MCF 10A (cell line): Measurements from ENCODE around the gene ACACA. TPM values are rescaled to one million over a fixed set of nuclear protein-coding genes. Genes with fewer than 3 reads are reported as not detected.

Source experiments
- BruUV-seq: library from RNA; stranded (reverse); fragments of 400-500 nt; replicated peaks from 2 replicates; lab custom pipeline; 2021; lab: Mats Ljungman, UMichigan
- CTCF ChIA-PET: fragments of 300-600 bp; sonication (Branson Sonifier 250); formaldehyde crosslinking; extraction: SDS; loops from one replicate; lab custom pipeline; 2021; ENCODE audit warnings: antibody characterized with exemption, inconsistent platforms; lab: Yijun Ruan, JAX
- POLR2A ChIA-PET: fragments of 300-600, 350-650 bp; sonication (Branson Sonifier 250); formaldehyde crosslinking; extraction: SDS; loops from one replicate; lab custom pipeline; 2020; ENCODE audit warnings: antibody characterized with exemption, inconsistent platforms; lab: Yijun Ruan, JAX
- DNase-seq: peaks from one replicate; pipeline ENCODE4 v3.0.0-alpha.2; 2018; ENCODE audit not compliant: unreplicated experiment
- H3K27ac Mint-ChIP-seq: one replicate; pipeline ENCODE4 v1.8.0; 2022; ENCODE audit warnings: mild to moderate bottlenecking, low read depth, mixed read lengths; ENCODE audit not compliant: unreplicated experiment
- H3K27me3 Mint-ChIP-seq: one replicate; pipeline ENCODE4 v1.8.0; 2022; ENCODE audit warnings: mixed read lengths; ENCODE audit not compliant: insufficient read depth, unreplicated experiment
- H3K36me3 Mint-ChIP-seq: one replicate; pipeline ENCODE4 v1.8.0; 2022; ENCODE audit warnings: mild to moderate bottlenecking, moderate library complexity, mixed read lengths; ENCODE audit not compliant: insufficient read depth, unreplicated experiment
- H3K4me1 Mint-ChIP-seq: one replicate; pipeline ENCODE4 v1.8.0; 2022; ENCODE audit warnings: mixed read lengths; ENCODE audit not compliant: insufficient read depth, unreplicated experiment
- H3K4me3 Mint-ChIP-seq: one replicate; pipeline ENCODE4 v1.8.0; 2022; ENCODE audit warnings: mild to moderate bottlenecking, moderate library complexity, mixed read lengths; ENCODE audit not compliant: unreplicated experiment
- H3K9me3 Mint-ChIP-seq: one replicate; pipeline ENCODE4 v1.8.0; 2022; ENCODE audit warnings: mixed read lengths; ENCODE audit not compliant: unreplicated experiment
- intact Hi-C: fragments of 100-400 bp; cut with micrococcal nuclease; formaldehyde crosslinking; loops from 2 replicates; pipeline ENCODE4 v1.14.1; 2022
- total RNA-seq: library from RNA; stranded (reverse); gene quantifications from 2 replicates; pipeline ENCODE4 v1.2.3, GENCODE V29; 2022
- TF ChIP-seq, protein P1 (sequence below): fragments of 200-600 bp; IDR thresholded peaks from one replicate; pipeline ENCODE4 v1.8.0; 2022; ENCODE audit warnings: antibody characterized with exemption, mild to moderate bottlenecking; ENCODE audit not compliant: unreplicated experiment

ACACA gene
- total RNA-seq, 1 experiment from 2014 or later = 100 TPM

GRCh38 chr17:37065486-37066321 lies 340.9 kb downstream of the ACACA start:
- POLR2A ChIA-PET = no interaction called here
- no peak for DNase-seq
- CTCF ChIA-PET = no interaction called here
- Mint-ChIP-seq H3K36me3 (no peaks in the 10 kb centered on the region), H3K4me3 (no peak overlapping the region), H3K27me3 (peaks cover 12% of the 10 kb centered on the region), H3K4me1 (peaks cover 15% of the 10 kb centered on the region), H3K9me3 (no peaks in the 10 kb centered on the region), H3K27ac (no peak overlapping the region)
- intact Hi-C loops = no loop called here
- TF ChIP-seq, protein P1, sequence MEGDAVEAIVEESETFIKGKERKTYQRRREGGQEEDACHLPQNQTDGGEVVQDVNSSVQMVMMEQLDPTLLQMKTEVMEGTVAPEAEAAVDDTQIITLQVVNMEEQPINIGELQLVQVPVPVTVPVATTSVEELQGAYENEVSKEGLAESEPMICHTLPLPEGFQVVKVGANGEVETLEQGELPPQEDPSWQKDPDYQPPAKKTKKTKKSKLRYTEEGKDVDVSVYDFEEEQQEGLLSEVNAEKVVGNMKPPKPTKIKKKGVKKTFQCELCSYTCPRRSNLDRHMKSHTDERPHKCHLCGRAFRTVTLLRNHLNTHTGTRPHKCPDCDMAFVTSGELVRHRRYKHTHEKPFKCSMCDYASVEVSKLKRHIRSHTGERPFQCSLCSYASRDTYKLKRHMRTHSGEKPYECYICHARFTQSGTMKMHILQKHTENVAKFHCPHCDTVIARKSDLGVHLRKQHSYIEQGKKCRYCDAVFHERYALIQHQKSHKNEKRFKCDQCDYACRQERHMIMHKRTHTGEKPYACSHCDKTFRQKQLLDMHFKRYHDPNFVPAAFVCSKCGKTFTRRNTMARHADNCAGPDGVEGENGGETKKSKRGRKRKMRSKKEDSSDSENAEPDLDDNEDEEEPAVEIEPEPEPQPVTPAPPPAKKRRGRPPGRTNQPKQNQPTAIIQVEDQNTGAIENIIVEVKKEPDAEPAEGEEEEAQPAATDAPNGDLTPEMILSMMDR = no peak
- no TSS peak for BruUV-seq

GRCh38 chr17:37064956-37065355 lies 341.7 kb downstream of the ACACA start:
- CTCF ChIA-PET = interaction anchor here (1.1 kb wide), 1 partner anchor 413 kb away, joined by 3 read pairs; no protein-coding TSS in a partner anchor
- peaks cover 12% of the 10 kb centered on the region for H3K27me3 Mint-ChIP-seq
- H3K4me3 Mint-ChIP-seq = no peak overlapping the region

DNA sequence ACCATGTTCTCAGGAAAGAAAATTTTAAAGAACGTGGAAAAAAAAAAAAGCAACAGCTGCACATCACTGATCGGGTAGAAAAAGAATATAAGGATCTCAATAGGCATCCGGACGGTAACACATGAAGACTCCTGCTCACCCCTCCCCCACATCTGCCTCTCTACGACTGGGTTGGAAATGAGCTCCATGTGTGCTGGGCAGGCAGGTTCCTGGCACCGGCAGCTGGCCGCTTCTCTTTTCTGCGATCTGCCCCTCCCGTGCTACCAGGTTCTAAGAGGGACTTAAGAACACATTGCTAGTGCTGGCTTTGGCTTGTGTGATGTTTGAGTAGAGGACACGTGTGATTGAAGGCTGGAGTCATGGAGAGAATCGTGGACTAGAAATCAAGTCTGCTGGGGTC lies 342.4 kb downstream of the ACACA start:
- Mint-ChIP-seq H3K27me3 (peaks cover 12% of the 10 kb centered on the region), H3K9me3 (no peaks in the 10 kb centered on the region), H3K36me3 (no peaks in the 10 kb centered on the region), H3K4me3 (no peak overlapping the region), H3K27ac (no peak overlapping the region), H3K4me1 (peaks cover 15% of the 10 kb centered on the region)
- ChIA-PET CTCF (interaction anchor here (1.1 to 1.8 kb wide), 2 partner anchors 17 to 412 kb away, joined by 3 to 11 read pairs; no protein-coding TSS in a partner anchor), POLR2A (no interaction called here)
- no peak for DNase-seq
- BruUV-seq = no TSS peak
- intact Hi-C loops = no loop called here
- TF ChIP-seq, protein P1 = no peak

More at GRCh38 chr17:37064956-37065355, 341.7 kb downstream of the ACACA start:
- DNase-seq = no peak
- no peak overlapping the region for H3K27ac Mint-ChIP-seq
- POLR2A ChIA-PET = no interaction called here
- no peaks in the 10 kb centered on the region for H3K9me3 Mint-ChIP-seq
- no TSS peak for BruUV-seq
- H3K36me3 Mint-ChIP-seq = no peaks in the 10 kb centered on the region
- intact Hi-C loops = no loop called here
- peaks cover 15% of the 10 kb centered on the region for H3K4me1 Mint-ChIP-seq
- TF ChIP-seq, protein P1 = no peak

DNA sequence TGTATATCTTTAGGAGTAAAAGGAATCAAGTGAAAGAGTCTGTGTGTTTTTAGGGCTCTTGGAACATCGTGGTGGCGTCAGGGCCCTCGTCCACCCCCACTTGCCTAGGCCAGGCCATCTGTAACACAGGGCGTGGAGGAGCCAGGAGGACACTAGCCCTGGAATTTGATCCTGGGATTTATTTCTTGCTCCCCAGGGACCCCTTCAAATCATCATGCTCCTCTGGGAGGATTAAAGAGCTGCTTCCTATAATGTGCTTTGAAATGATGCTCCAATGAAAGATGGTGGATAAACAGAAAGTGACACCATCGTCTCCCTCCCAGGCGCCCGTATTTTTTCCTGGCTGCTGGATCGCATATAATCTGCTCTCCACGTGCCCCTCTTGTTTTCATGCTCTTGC lies 344.6 kb downstream of the ACACA start:
- BruUV-seq = no TSS peak
- no peak overlapping the region for H3K4me3 Mint-ChIP-seq
- ChIA-PET POLR2A (no interaction called here), CTCF (interaction anchor here (0.6 to 1.3 kb wide), 2 partner anchors 14 to 24 kb away, joined by 4 to 9 read pairs; no protein-coding TSS in a partner anchor)
- TF ChIP-seq, protein P1 = no peak
- intact Hi-C loops = no loop called here
- peaks cover 12% of the 10 kb centered on the region for H3K27me3 Mint-ChIP-seq
- no peaks in the 10 kb centered on the region for H3K9me3 Mint-ChIP-seq
- DNase-seq = no peak
- no peak overlapping the region for H3K27ac Mint-ChIP-seq
- peaks cover under 1% of the 10 kb centered on the region for H3K4me1 Mint-ChIP-seq
- peaks cover 12% of the 10 kb centered on the region for H3K36me3 Mint-ChIP-seq
